ENCODE data around the gene ERVFRD-1.

DNA sequence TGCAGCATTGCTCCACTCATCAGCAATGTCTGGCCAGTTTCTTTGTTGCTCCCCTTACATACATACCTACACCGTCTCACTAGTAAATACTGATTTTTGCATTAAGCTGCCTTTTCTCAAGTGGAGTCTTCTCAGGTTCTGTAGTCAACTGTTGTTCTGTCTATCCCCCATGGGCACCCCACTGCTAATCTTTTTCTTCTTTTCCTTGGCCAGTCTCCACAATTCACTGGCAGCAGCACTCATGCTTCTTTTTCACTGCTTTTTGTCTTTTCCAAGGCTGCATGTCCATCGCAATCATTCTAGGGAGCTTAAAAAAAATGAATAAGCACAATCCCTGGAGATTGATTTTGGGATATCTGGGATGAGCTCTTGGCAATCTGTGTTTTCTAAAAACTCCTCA, 10.3 kb upstream of the ERVFRD-1 start:
- TF ChIP-seq, protein P1, sequence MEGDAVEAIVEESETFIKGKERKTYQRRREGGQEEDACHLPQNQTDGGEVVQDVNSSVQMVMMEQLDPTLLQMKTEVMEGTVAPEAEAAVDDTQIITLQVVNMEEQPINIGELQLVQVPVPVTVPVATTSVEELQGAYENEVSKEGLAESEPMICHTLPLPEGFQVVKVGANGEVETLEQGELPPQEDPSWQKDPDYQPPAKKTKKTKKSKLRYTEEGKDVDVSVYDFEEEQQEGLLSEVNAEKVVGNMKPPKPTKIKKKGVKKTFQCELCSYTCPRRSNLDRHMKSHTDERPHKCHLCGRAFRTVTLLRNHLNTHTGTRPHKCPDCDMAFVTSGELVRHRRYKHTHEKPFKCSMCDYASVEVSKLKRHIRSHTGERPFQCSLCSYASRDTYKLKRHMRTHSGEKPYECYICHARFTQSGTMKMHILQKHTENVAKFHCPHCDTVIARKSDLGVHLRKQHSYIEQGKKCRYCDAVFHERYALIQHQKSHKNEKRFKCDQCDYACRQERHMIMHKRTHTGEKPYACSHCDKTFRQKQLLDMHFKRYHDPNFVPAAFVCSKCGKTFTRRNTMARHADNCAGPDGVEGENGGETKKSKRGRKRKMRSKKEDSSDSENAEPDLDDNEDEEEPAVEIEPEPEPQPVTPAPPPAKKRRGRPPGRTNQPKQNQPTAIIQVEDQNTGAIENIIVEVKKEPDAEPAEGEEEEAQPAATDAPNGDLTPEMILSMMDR (IDR thresholded peaks at IDR 0.05): no peak
- no peak for TF ChIP-seq POLR2A (IDR thresholded peaks at IDR 0.05)
